ACC112 (cell line): Measurements from ENCODE around the gene GPRC5D.

ENCODE experiments used
- H2AFZ ChIP-seq: fragments of 200-600 bp; sonication (generic); one replicate; pipeline ENCODE4 v1.6.0; 2017; ENCODE audit warnings: antibody characterized with exemption, low read length; ENCODE audit not compliant: unreplicated experiment
- H3K27ac ChIP-seq: fragments of 200-600 bp; sonication (generic); 2 replicates; pipeline ENCODE4 v1.5.1; 2014; ENCODE audit warnings: low read depth, mild to moderate bottlenecking, antibody characterized with exemption, low read length, moderate library complexity
- H3K27me3 ChIP-seq: fragments of 200-600 bp; sonication (generic); 2 replicates; pipeline ENCODE4 v1.6.1; 2014; ENCODE audit warnings: mild to moderate bottlenecking, antibody characterized with exemption, low read length, moderate library complexity, mixed read lengths; ENCODE audit not compliant: insufficient read depth
- H3K36me3 ChIP-seq: fragments of 200-600 bp; sonication (generic); 2 replicates; pipeline ENCODE4 v1.6.1; 2016; ENCODE audit warnings: mild to moderate bottlenecking, antibody characterized with exemption, low read length, moderate library complexity, mixed read lengths; ENCODE audit not compliant: insufficient read depth
- H3K4me1 ChIP-seq: fragments of 200-600 bp; sonication (generic); one replicate; pipeline ENCODE4 v1.6.1; 2016; ENCODE audit warnings: low read length, mixed read lengths; ENCODE audit not compliant: insufficient read depth, unreplicated experiment, control insufficient read depth
- H3K4me3 ChIP-seq: fragments of 200-600 bp; sonication (generic); 2 replicates; pipeline ENCODE4 v1.5.1; 2014; ENCODE audit warnings: mild to moderate bottlenecking, low read depth, low read length
- H3K79me2 ChIP-seq: fragments of 200-600 bp; sonication (generic); one replicate; pipeline ENCODE4 v1.6.0; 2016; ENCODE audit warnings: low read length; ENCODE audit not compliant: control insufficient read depth, unreplicated experiment, insufficient read depth

Gene GPRC5D

DNA sequence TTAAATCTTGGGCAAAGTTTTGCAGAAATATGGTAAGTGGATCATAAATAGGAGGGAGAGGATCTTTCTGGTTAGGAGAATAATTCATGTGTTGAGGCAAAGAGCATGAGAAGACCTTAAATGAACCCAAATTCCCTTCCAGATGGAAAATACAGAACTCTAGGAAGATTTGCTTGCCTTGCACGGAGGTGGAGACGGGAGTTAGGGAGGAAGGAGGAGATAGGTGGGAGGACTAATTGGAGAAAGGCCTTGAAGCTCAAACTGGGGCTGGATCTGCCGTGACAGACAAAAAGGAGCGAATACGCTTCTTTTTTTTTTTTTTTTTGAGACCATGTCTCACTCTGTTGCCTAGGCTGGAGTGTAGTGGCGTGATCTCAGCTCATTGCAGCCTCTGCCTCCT lies 54.7 kb downstream of the GPRC5D start:
- H3K27me3 ChIP-seq: no peaks in the 10 kb centered on the region
- H3K4me3 ChIP-seq: no peak overlapping the region
- peaks cover 24% of the 10 kb centered on the region for H3K79me2 ChIP-seq
- no peak overlapping the region for H3K27ac ChIP-seq
- peaks cover 57% of the 10 kb centered on the region for H3K4me1 ChIP-seq
- no peaks in the 10 kb centered on the region for H3K36me3 ChIP-seq
- no peak overlapping the region for H2AFZ ChIP-seq

DNA sequence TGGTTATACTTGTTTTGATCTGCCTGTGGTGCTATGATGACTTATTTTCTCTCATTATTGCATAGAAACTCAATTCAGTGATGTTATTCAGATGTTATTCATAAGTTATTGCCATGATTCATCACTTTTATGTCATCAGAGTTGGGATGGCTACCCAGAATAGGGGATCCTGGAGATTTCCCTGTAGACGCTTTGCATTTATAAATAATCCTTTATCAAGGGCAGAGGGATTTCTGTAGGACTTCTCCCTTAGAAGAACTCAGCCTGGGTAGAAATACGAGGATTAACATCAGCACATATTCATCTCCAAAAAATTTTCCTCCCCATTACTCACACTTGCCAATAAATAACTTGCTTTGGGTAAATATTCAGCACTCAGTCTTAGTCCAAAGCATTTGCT lies 55.7 kb downstream of the GPRC5D start:
- H3K27ac ChIP-seq: peak overlapping the region; percentile 87
- H3K4me3 ChIP-seq: no peak overlapping the region
- peaks cover 29% of the 10 kb centered on the region for H3K79me2 ChIP-seq
- H3K4me1 ChIP-seq: peaks cover 52% of the 10 kb centered on the region
- no peaks in the 10 kb centered on the region for H3K36me3 ChIP-seq
- H3K27me3 ChIP-seq: no peaks in the 10 kb centered on the region
- no peak overlapping the region for H2AFZ ChIP-seq

GRCh38 chr12:12893438-12893837 lies 58.5 kb downstream of the GPRC5D start:
- Histone ChIP-seq H2AFZ (no peak overlapping the region), H3K36me3 (no peaks in the 10 kb centered on the region), H3K4me3 (peak overlapping the region; percentile 85), H3K79me2 (peaks cover 29% of the 10 kb centered on the region), H3K27ac (no peak overlapping the region), H3K27me3 (no peaks in the 10 kb centered on the region), H3K4me1 (peaks cover 38% of the 10 kb centered on the region)

DNA sequence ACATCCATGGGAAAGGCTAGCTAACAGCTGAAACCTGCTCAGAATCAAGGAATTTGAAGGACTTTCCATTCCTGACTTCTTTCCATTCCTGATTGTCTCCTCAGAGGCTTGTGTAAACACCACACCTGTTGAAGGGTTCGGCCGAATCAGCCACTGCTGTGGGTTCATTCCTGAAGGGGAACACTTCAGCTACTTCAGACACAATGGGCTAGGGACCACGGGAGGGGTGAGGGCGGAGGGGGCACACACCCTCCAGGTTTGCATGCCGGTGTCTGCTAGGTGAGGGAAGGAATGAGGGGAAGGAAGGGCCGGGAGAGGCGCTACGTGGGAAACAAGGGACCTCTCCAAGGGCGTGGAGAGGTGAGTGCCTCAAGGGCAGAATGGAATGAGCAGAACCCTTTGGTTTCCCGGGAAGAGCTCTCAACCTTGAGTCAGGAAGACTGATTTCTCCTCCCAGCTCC lies 59.3 kb downstream of the GPRC5D start:
- H3K27me3 ChIP-seq: no peaks in the 10 kb centered on the region
- no peak overlapping the region for H3K27ac ChIP-seq
- H3K4me3 ChIP-seq: peak overlapping the region; percentile 85
- peaks cover 38% of the 10 kb centered on the region for H3K4me1 ChIP-seq
- H2AFZ ChIP-seq: no peak overlapping the region
- H3K36me3 ChIP-seq: no peaks in the 10 kb centered on the region
- H3K79me2 ChIP-seq: peaks cover 26% of the 10 kb centered on the region

GRCh38 chr12:12891881-12892355 lies 60.1 kb downstream of the GPRC5D start:
- no peaks in the 10 kb centered on the region for H3K36me3 ChIP-seq
- no peaks in the 10 kb centered on the region for H3K27me3 ChIP-seq
- peak overlapping the region; percentile 35 for H2AFZ ChIP-seq
- H3K4me3 ChIP-seq: peak overlapping the region; percentile 85
- peaks cover 37% of the 10 kb centered on the region for H3K4me1 ChIP-seq
- peak overlapping the region; percentile 88 for H3K27ac ChIP-seq
- peaks cover 25% of the 10 kb centered on the region for H3K79me2 ChIP-seq

DNA sequence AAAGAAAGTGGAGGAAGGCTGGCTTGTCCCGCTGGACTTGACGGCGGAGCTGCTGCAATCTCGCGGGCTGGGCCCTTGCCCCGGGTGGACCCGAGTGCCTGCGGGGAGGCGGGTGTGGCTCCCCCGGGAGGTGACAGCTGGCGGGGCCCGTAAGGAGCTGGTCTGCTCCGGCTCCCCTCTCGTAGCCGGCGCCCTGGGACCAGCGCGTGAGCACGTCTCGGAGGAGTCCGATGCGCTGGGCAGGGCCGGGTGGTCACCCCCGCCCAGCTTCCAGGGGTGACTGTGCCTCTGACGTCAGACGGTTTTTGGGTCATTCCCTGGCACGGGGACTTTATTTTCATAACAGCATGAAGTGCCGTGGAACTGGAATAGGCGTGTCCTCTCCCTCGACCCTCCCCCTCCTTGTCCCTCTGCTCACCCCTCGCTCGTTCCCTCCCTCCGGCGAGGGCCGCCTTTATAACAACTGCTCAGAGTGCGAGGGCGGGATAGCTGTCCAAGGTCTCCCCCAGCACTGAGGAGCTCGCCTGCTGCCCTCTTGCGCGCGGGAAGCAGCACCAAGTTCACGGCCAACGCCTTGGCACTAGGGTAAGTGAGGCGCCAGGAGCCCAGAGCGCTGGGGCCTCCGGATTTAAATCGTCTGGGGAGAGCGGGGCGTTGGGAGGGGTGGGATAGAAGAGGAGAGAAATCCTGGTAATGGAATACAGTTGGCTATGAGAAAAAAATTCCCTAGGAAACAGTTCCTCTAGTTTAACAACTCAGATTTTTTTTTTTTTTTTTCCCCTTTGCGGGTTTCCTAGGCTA lies 60.7 kb downstream of the GPRC5D start, which contains the start of gene GPRC5A:
TSS of gene GPRC5A (plus strand) at position 483 of the 801 bp plus-strand sequence. CDS start 16,688 bp downstream, outside the sequence.
- H3K4me3 ChIP-seq: peak within 1 kb of the TSS; percentile 85
- peaks cover 25% of the 10 kb centered on the region for H3K79me2 ChIP-seq
- H3K36me3 ChIP-seq: no peaks in the 10 kb centered on the region
- peaks cover 31% of the 10 kb centered on the region for H3K4me1 ChIP-seq
- H2AFZ ChIP-seq: peak within 1 kb of the TSS; percentile 35
- peak within 1 kb of the TSS; percentile 88 for H3K27ac ChIP-seq
- no peaks in the 10 kb centered on the region for H3K27me3 ChIP-seq
